Neuronal stem cell (in vitro differentiated cells): ENCODE data around the gene RARG.

Experiments
- DNase-seq: peaks from one replicate; pipeline ENCODE4 v3.0.0-alpha.2; 2013; ENCODE audit warnings: low spot score
- H2AFZ ChIP-seq: one replicate; pipeline ENCODE4 v1.6.1; 2013; ENCODE audit warnings: mild to moderate bottlenecking, low read length, inconsistent platforms
- H2AK5ac ChIP-seq: 2 replicates; pipeline ENCODE4 v1.6.1; 2013; ENCODE audit warnings: low read depth, mild to moderate bottlenecking, inconsistent platforms, low read length, moderate library complexity, mixed read lengths
- H2BK120ac ChIP-seq: 2 replicates; pipeline ENCODE4 v1.6.1; 2013; ENCODE audit warnings: low read depth, mild to moderate bottlenecking, inconsistent platforms, low read length, moderate library complexity, mixed read lengths
- H2BK12ac ChIP-seq: one replicate; pipeline ENCODE4 v1.6.1; 2013; ENCODE audit warnings: low read length, inconsistent platforms
- H2BK15ac ChIP-seq: 2 replicates; pipeline ENCODE4 v1.6.1; 2013; ENCODE audit warnings: mild to moderate bottlenecking, low read length, inconsistent platforms, mixed read lengths
- H2BK5ac ChIP-seq: one replicate; pipeline ENCODE4 v1.6.1; 2013; ENCODE audit warnings: inconsistent platforms, mild to moderate bottlenecking, low read length, moderate library complexity
- H3K14ac ChIP-seq: one replicate; pipeline ENCODE4 v1.6.1; 2013; ENCODE audit warnings: low read length, inconsistent platforms
- H3K18ac ChIP-seq: 2 replicates; pipeline ENCODE4 v1.6.1; 2013; ENCODE audit warnings: low read length, inconsistent platforms
- H3K23ac ChIP-seq: 2 replicates; pipeline ENCODE4 v1.6.1; 2013; ENCODE audit warnings: low read depth, mild to moderate bottlenecking, mixed read lengths, low read length, inconsistent platforms; ENCODE audit not compliant: poor library complexity
- H3K27ac ChIP-seq: replicated peaks from 3 replicates; pipeline ENCODE4 v1.5.1; 2013; ENCODE audit warnings: low read length, inconsistent platforms
- H3K27me3 ChIP-seq, 3 experiments: 2 replicates each; pipeline ENCODE4 v1.6.1; 2013; ENCODE audit warnings: low read length in 3 of 3, mild to moderate bottlenecking in 2 of 3, inconsistent platforms in 1 of 3, low read depth in 1 of 3, mixed read lengths in 1 of 3, moderate library complexity in 1 of 3; ENCODE audit not compliant: control insufficient read depth in 3 of 3, insufficient read depth in 3 of 3
- H3K36me3 ChIP-seq, 2 donors: replicated peaks in 1 of 2; 2 replicates each; pipeline ENCODE4 v1.6.1; 2013; ENCODE audit warnings: low read length in 2 of 2; ENCODE audit not compliant: control insufficient read depth in 2 of 2, insufficient read depth in 2 of 2
- H3K4ac ChIP-seq: 2 replicates; pipeline ENCODE4 v1.6.1; 2013; ENCODE audit warnings: inconsistent platforms, mild to moderate bottlenecking, low read length, moderate library complexity
- H3K4me1 ChIP-seq, 2 donors: 1 replicate in 1 of 2; 2 replicates in 1 of 2; pipeline ENCODE4 v1.6.1; 2013; ENCODE audit warnings: low read length in 2 of 2, low read depth in 1 of 2; ENCODE audit not compliant: control insufficient read depth in 2 of 2, insufficient read depth in 1 of 2
- H3K4me2 ChIP-seq: one replicate; pipeline ENCODE4 v1.6.1; 2013; ENCODE audit warnings: mild to moderate bottlenecking, low read length, inconsistent platforms; ENCODE audit not compliant: insufficient read depth, poor library complexity, severe bottlenecking
- H3K4me3 ChIP-seq, 2 donors: 2 replicates each; pipeline ENCODE4 v1.5.1; 2013; ENCODE audit warnings: low read length in 2 of 2, mild to moderate bottlenecking in 2 of 2, inconsistent platforms in 1 of 2, moderate library complexity in 1 of 2
- H3K79me1 ChIP-seq: one replicate; pipeline ENCODE4 v1.6.1; 2013; ENCODE audit warnings: low read depth, mild to moderate bottlenecking, inconsistent platforms, low read length, moderate library complexity
- H3K9ac ChIP-seq: one replicate; pipeline ENCODE4 v1.6.1; 2013; ENCODE audit warnings: mild to moderate bottlenecking, low read depth, low read length, inconsistent platforms; ENCODE audit not compliant: poor library complexity
- H3K9me3 ChIP-seq, 2 donors: replicated peaks in 1 of 2; 2 replicates each; pipeline versions ENCODE3 to v1.6.1; 2013; ENCODE audit warnings: low read length in 2 of 2, mild to moderate bottlenecking in 2 of 2, inconsistent platforms in 1 of 2, low read depth in 1 of 2, mixed read lengths in 1 of 2, moderate library complexity in 1 of 2; ENCODE audit not compliant: control insufficient read depth in 2 of 2, insufficient read depth in 1 of 2
- H4K8ac ChIP-seq: one replicate; pipeline ENCODE4 v1.6.1; 2013; ENCODE audit warnings: low read depth, mild to moderate bottlenecking, inconsistent platforms, low read length, moderate library complexity
- H4K91ac ChIP-seq: one replicate; pipeline ENCODE4 v1.6.1; 2013; ENCODE audit warnings: low read length, low read depth, mild to moderate bottlenecking, inconsistent platforms; ENCODE audit not compliant: poor library complexity
- WGBS, 2 donors: extraction: QIAGEN DNeasy Blood & Tissue Kit; methylation state at CpG; one replicate each; pipeline ENCODE4 v1.1.7; 2013; ENCODE audit warnings: missing lambda C conversion rate in 2 of 2, mixed read lengths in 1 of 2; ENCODE audit not compliant: insufficient read length in 2 of 2, insufficient replicate concordance in 1 of 2; ENCODE audit errors: extremely low coverage in 2 of 2; 5-methylcytosine and 5-hydroxymethylcytosine counted together

RARG gene

DNA sequence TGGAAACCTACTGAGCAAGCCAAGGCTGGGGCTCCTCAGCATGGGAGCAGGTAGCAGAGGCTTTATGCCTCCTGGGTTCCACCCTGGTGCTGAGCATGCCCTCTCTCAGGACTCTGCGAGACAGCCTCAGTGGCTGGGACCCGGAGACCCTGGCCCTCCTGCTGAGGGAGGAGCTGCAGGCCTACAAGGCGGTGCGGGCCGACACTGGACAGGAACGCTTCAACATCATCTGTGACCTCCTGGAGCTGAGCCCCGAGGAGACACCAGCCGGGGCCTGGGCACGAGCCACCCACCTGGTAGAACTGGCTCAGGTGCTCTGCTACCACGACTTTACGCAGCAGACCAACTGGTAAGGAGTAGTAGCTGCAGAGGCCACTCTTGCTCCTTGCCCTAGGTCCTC lies 44.5 kb upstream of the RARG start:
- H3K79me1 ChIP-seq, result peaks cover 7% of the 10 kb centered on the region
- no CpG with 5 or more reads among the region's 11 CpGs for WGBS, 2 donors
- H4K91ac ChIP-seq, result no peak overlapping the region
- peak overlapping the region; percentile 11 for H3K4ac ChIP-seq
- no peak for DNase-seq
- peaks cover 58 to 85% of the 10 kb centered on the region in 2 donors for H3K36me3 ChIP-seq
- peaks cover 0 to 2% of the 10 kb centered on the region in 2 donors for H3K9me3 ChIP-seq
- H3K4me1 ChIP-seq, result peaks cover 0 to 2% of the 10 kb centered on the region in 2 donors
- no peak overlapping the region for H3K4me2 ChIP-seq
- H3K9ac ChIP-seq, result peak overlapping the region; percentile 21
- no peak overlapping the region for H2BK15ac ChIP-seq
- no peak overlapping the region for H3K18ac ChIP-seq
- no peak overlapping the region for H3K14ac ChIP-seq
- no peaks in the 10 kb centered on the region for H3K27me3 ChIP-seq
- H3K4me3 ChIP-seq, result no peak overlapping the region
- no peak overlapping the region for H2BK120ac ChIP-seq
- H2BK5ac ChIP-seq, result peak overlapping the region; percentile 75
- no peak overlapping the region for H2AFZ ChIP-seq
- no peak overlapping the region for H3K27ac ChIP-seq
- no peak overlapping the region for H2AK5ac ChIP-seq
- no peak overlapping the region for H2BK12ac ChIP-seq
- H3K23ac ChIP-seq, result no peak overlapping the region
- no peak overlapping the region for H4K8ac ChIP-seq

GRCh38 chr12:53274445-53274844 lies 42.4 kb upstream of the RARG start:
- no peak overlapping the region for H3K18ac ChIP-seq

GRCh38 chr12:53268630-53269562 lies 36.9 kb upstream of the RARG start:
- peaks cover 7% of the 10 kb centered on the region for H3K79me1 ChIP-seq
- H2BK15ac ChIP-seq, result no peak overlapping the region
- WGBS, 2 donors, result no CpG with 5 or more reads among the region's 20 CpGs
- H3K4me1 ChIP-seq, result peaks cover 10 to 13% of the 10 kb centered on the region in 2 donors
- H3K27me3 ChIP-seq, result no peaks in the 10 kb centered on the region
- H3K27ac ChIP-seq, result no peak overlapping the region
- H2BK120ac ChIP-seq, result no peak overlapping the region
- H2BK5ac ChIP-seq, result peak overlapping the region; percentile 50
- H3K4me2 ChIP-seq, result peak overlapping the region; percentile 67
- H4K8ac ChIP-seq, result no peak overlapping the region
- H3K23ac ChIP-seq, result no peak overlapping the region
- no peak overlapping the region for H3K18ac ChIP-seq
- no peak overlapping the region for H4K91ac ChIP-seq
- no peak overlapping the region for H2BK12ac ChIP-seq
- H3K4ac ChIP-seq, result no peak overlapping the region
- H3K9ac ChIP-seq, result peak overlapping the region; percentile 97
- no peak for DNase-seq
- peak overlapping the region; percentile 96 for H2AFZ ChIP-seq
- H3K36me3 ChIP-seq, result peaks cover 27 to 43% of the 10 kb centered on the region in 2 donors
- no peaks in the 10 kb centered on the region for H3K9me3 ChIP-seq
- no peak overlapping the region for H3K14ac ChIP-seq
- H2AK5ac ChIP-seq, result no peak overlapping the region
- peak overlapping the region; percentile 90 to 98 for H3K4me3 ChIP-seq

More at GRCh38 chr12:53274445-53274844, 42.4 kb upstream of the RARG start:
- no peak overlapping the region for H3K4ac ChIP-seq
- H2BK5ac ChIP-seq, result no peak overlapping the region
- H3K36me3 ChIP-seq, result peaks cover 59 to 90% of the 10 kb centered on the region in 2 donors
- peaks cover 7% of the 10 kb centered on the region for H3K79me1 ChIP-seq
- WGBS, 2 donors, result no CpG with 5 or more reads among the region's 5 CpGs
- no peak overlapping the region for H3K4me3 ChIP-seq
- no peak overlapping the region for H3K14ac ChIP-seq
- H3K27ac ChIP-seq, result no peak overlapping the region
- H3K4me2 ChIP-seq, result no peak overlapping the region
- H3K9ac ChIP-seq, result no peak overlapping the region
- H2BK120ac ChIP-seq, result no peak overlapping the region
- H3K9me3 ChIP-seq, result peaks cover 0 to 2% of the 10 kb centered on the region in 2 donors
- no peak overlapping the region for H3K23ac ChIP-seq
- H4K91ac ChIP-seq, result no peak overlapping the region
- H2BK15ac ChIP-seq, result no peak overlapping the region
- no peak overlapping the region for H2AK5ac ChIP-seq
- no peak overlapping the region for H2BK12ac ChIP-seq
- peaks cover 3 to 8% of the 10 kb centered on the region in 2 donors for H3K4me1 ChIP-seq
- no peak for DNase-seq
- no peak overlapping the region for H4K8ac ChIP-seq
- H3K27me3 ChIP-seq, result no peaks in the 10 kb centered on the region
- no peak overlapping the region for H2AFZ ChIP-seq

GRCh38 chr12:53267999-53268629 lies 36.1 kb upstream of the RARG start, which contains the start of gene ESPL1:
ESPL1 (plus strand) TSS chr12:53268299; CDS start chr12:53268767, 468 bp downstream.
- Histone ChIP-seq H4K91ac (no peak within 1 kb of the TSS), H3K27me3 (no peaks in the 10 kb centered on the region), H3K4me3 (peak within 1 kb of the TSS; percentile 90 to 98), H2BK5ac (peak within 1 kb of the TSS; percentile 50), H3K9me3 (no peaks in the 10 kb centered on the region), H3K9ac (peak within 1 kb of the TSS; percentile 97), H3K4me1 (peaks cover 10 to 13% of the 10 kb centered on the region in 2 donors), H4K8ac (no peak within 1 kb of the TSS), H2BK120ac (no peak within 1 kb of the TSS), H3K23ac (no peak within 1 kb of the TSS), H3K4ac (no peak within 1 kb of the TSS), H2BK12ac (no peak within 1 kb of the TSS), H3K14ac (peak within 1 kb of the TSS; percentile 77), H3K27ac (no peak within 1 kb of the TSS), H3K4me2 (peak within 1 kb of the TSS; percentile 67), H2AK5ac (no peak within 1 kb of the TSS), H3K18ac (peak within 1 kb of the TSS; percentile 76), H3K79me1 (peaks cover 7% of the 10 kb centered on the region), H3K36me3 (peaks cover 27 to 40% of the 10 kb centered on the region in 2 donors), H2AFZ (peak within 1 kb of the TSS; percentile 96), H2BK15ac (no peak within 1 kb of the TSS)
- WGBS, 2 donors, result no CpG with 5 or more reads among the region's 58 CpGs
- DNase-seq, result peak; percentile 83
